SK-N-SH (cell line): ENCODE measurements around the gene NUP54.

Source experiments
- CTCF ChIP-seq: fragments of 200-600 bp; sonication (generic); IDR thresholded peaks from 2 replicates; pipeline ENCODE4 v1.6.1; 2017; ENCODE audit warnings: antibody characterized with exemption, mild to moderate bottlenecking, moderate library complexity
- EZH2phosphoT487 ChIP-seq: fragments of 200-600 bp; sonication (generic); IDR thresholded peaks from 2 replicates; pipeline ENCODE4 v1.6.1; 2017; ENCODE audit warnings: low read depth, mixed run types, mild to moderate bottlenecking, antibody characterized with exemption, moderate library complexity, borderline replicate concordance
- GATA2 ChIP-seq: sonication (generic); formaldehyde crosslinking; IDR thresholded peaks from 2 replicates; pipeline ENCODE4 v1.5.0; 2020; ENCODE audit warnings: mild to moderate bottlenecking, missing genetic modification reagents
- MAX ChIP-seq: IDR thresholded peaks from 2 replicates; pipeline ENCODE4 v1.4.0; 2012; ENCODE audit warnings: low read depth
- POLR2AphosphoS5 ChIP-seq: IDR thresholded peaks from 2 replicates; pipeline ENCODE4 v1.6.1; 2012; ENCODE audit warnings: low read depth, low read length
- RCOR1 ChIP-seq: fragments of 150-350 bp; IDR thresholded peaks from 2 replicates; pipeline ENCODE4 v1.6.1; 2017; ENCODE audit warnings: antibody characterized with exemption, low read length
- TAF1 ChIP-seq: IDR thresholded peaks from 2 replicates; pipeline ENCODE4 v1.6.1; 2012; ENCODE audit warnings: low read depth, mild to moderate bottlenecking, low read length, moderate library complexity, borderline replicate concordance
- TEAD4 ChIP-seq: IDR thresholded peaks from 2 replicates; pipeline ENCODE4 v1.4.0; 2012; ENCODE audit warnings: mild to moderate bottlenecking, borderline replicate concordance; ENCODE audit not compliant: insufficient read depth
- YY1 ChIP-seq: IDR thresholded peaks from 2 replicates; pipeline ENCODE4 v1.4.0; 2012; ENCODE audit warnings: low read depth, mild to moderate bottlenecking
- ZBTB33 ChIP-seq: IDR thresholded peaks from 2 replicates; pipeline ENCODE4 v1.4.0; 2012; ENCODE audit warnings: low read depth, borderline replicate concordance

GRCh38 chr4:76141241-76141640, 7.0 kb downstream of the NUP54 start:
- TF ChIP-seq GATA2 (CRISPR knock-in tag), result no peak
- no peak for TF ChIP-seq YY1
- no peak for TF ChIP-seq CTCF
- no peak for TF ChIP-seq EZH2phosphoT487
- no peak for TF ChIP-seq RCOR1
- TF ChIP-seq MAX, result no peak
- TF ChIP-seq TAF1, result no peak
- TF ChIP-seq ZBTB33, result no peak
- no peak for TF ChIP-seq POLR2AphosphoS5
- TF ChIP-seq TEAD4, result no peak
